ENCODE results near the gene NCR2. TPM values are rescaled to one million over a fixed set of nuclear protein-coding genes. Genes with fewer than 3 reads are reported as not detected.

The NCR2 gene
- total RNA-seq, 1 experiment from 2014 or later = not detected

- intact Hi-C loops (cut with micrococcal nuclease; ENCODE audit: unreplicated experiment) (no loop called here), in situ Hi-C loops (cut with HindIII; ENCODE audit: low pct_unique_long_range_greater_than_20kb, low sequenced_read_pairs) (no loop called here)
- ATAC-seq (no peak), DNase-seq (ENCODE audit: low read depth, low spot score) (no peak)
- Histone ChIP-seq H3K9me3 (ENCODE audit: control insufficient read depth, insufficient read depth, low read depth, low read length) (no peaks in the 10 kb centered on the region), H3K4me3 (ENCODE audit: low read depth in 2 of 2, low read length in 2 of 2) (no peak overlapping the region), H3K27ac (ENCODE audit: low read length) (no peak overlapping the region), H3K4me1 (ENCODE audit: control insufficient read depth, insufficient read depth, low read length) (0 out of 2 replicates have a peak, but pooled peaks cover 5% of the 10 kb centered on the region), H3K36me3 (ENCODE audit: control insufficient read depth, insufficient read depth, low read length) (no peaks in the 10 kb centered on the region), H3K27me3 (ENCODE audit: control insufficient read depth, insufficient read depth, low read length) (peaks cover 29% of the 10 kb centered on the region)
- POLR2A ChIA-PET = no interaction called here
- CTCF ChIA-PET = no interaction called here
- no TSS peak for BruUV-seq (replicated peaks)
- no peak for TF ChIP-seq CTCF (IDR thresholded peaks at IDR 0.05)
- TF ChIP-seq POLR2AphosphoS5 (IDR thresholded peaks at IDR 0.05; ENCODE audit: low read depth, low read length) = no peak
- no peak for TF ChIP-seq SIN3A (IDR thresholded peaks at IDR 0.05; ENCODE audit: borderline replicate concordance, insufficient read depth, low read depth, low read length)
- TF ChIP-seq TCF7L2 (IDR thresholded peaks at IDR 0.05; ENCODE audit: low read depth, low read length) = no peak
- TF ChIP-seq REST (IDR thresholded peaks at IDR 0.05; ENCODE audit: insufficient read depth in 1 of 2, low read depth in 2 of 2, low read length in 1 of 2) = no peak
These were observed 41.7 kb downstream of the NCR2 start for GRCh38 chr6:41377071-41377470.

- ChIA-PET POLR2A (no interaction called here), CTCF (no interaction called here)
- ATAC-seq (no peak), DNase-seq (ENCODE audit: low read depth, low spot score) (no peak)
- no peak overlapping the region for H3K4me3 ChIP-seq (ENCODE audit: low read depth in 2 of 2, low read length in 2 of 2)
- no peaks in the 10 kb centered on the region for H3K4me1 ChIP-seq (ENCODE audit: control insufficient read depth, insufficient read depth, low read length)
- BruUV-seq (replicated peaks) = no TSS peak
- no peak for TF ChIP-seq TCF7L2 (IDR thresholded peaks at IDR 0.05; ENCODE audit: low read depth, low read length)
- no peak for TF ChIP-seq REST (IDR thresholded peaks at IDR 0.05; ENCODE audit: insufficient read depth in 1 of 2, low read depth in 2 of 2, low read length in 1 of 2)
- no peak for TF ChIP-seq POLR2AphosphoS5 (IDR thresholded peaks at IDR 0.05; ENCODE audit: low read depth, low read length)
- TF ChIP-seq SIN3A (IDR thresholded peaks at IDR 0.05; ENCODE audit: borderline replicate concordance, insufficient read depth, low read depth, low read length) = no peak
- TF ChIP-seq CTCF (IDR thresholded peaks at IDR 0.05) = no peak
- no peaks in the 10 kb centered on the region for H3K36me3 ChIP-seq (ENCODE audit: control insufficient read depth, insufficient read depth, low read length)
- intact Hi-C loops (cut with micrococcal nuclease; ENCODE audit: unreplicated experiment) (no loop called here), in situ Hi-C loops (cut with HindIII; ENCODE audit: low pct_unique_long_range_greater_than_20kb, low sequenced_read_pairs) (no loop called here)
- peaks cover 22% of the 10 kb centered on the region for H3K27me3 ChIP-seq (ENCODE audit: control insufficient read depth, insufficient read depth, low read length)
- H3K9me3 ChIP-seq (ENCODE audit: control insufficient read depth, insufficient read depth, low read depth, low read length) = no peaks in the 10 kb centered on the region
- H3K27ac ChIP-seq (ENCODE audit: low read length) = no peak overlapping the region
These were observed 43.9 kb downstream of the NCR2 start for GRCh38 chr6:41379306-41379705.

Measured in Panc1 (cell line).